Stimulated activated CD4-positive, alpha-beta T cell treated with anti-CD3 and anti-CD28 coated beads, Interleukin-1b, Interleukin-23, amount 100 ng/mL, for 1 hour (primary cell): ENCODE data around the gene P3H1.
A peak's percentile ranks its signal among the peaks of the same experiment; 100 is the strongest.
"Not testable (repeated sequence)": the region's sequence is repeated elsewhere in the genome, so short reads cannot be mapped to it uniquely, and the experiment has no call there.

Experiments
- DNase-seq, 2 donors: peaks; one replicate each; pipeline ENCODE4 v3.0.0-alpha.2; 2020; ENCODE audit warnings: low read depth in 2 of 2

Gene P3H1

GRCh38 chr1:42766741-42767509 is at the start of gene P3H1, which contains the start of gene C1orf50:
Gene P3H1 (minus strand): TSS chr1:42767028. CDS start chr1:42766971, 57 bp downstream.
Gene C1orf50 (plus strand): TSS chr1:42767249. CDS start chr1:42767312, 63 bp downstream.
- DNase-seq: peak; percentile 97 to 99

GRCh38 chr1:42815941-42816584 is 49.2 kb upstream of the P3H1 start:
- DNase-seq: no peak

GRCh38 chr1:42814815-42815214 is 48.0 kb upstream of the P3H1 start:
- not testable (repeated sequence) for DNase-seq

GRCh38 chr1:42807056-42807668 is 40.3 kb upstream of the P3H1 start:
- DNase-seq: no peak

GRCh38 chr1:42806593-42806992 is 39.8 kb upstream of the P3H1 start:
- DNase-seq: no peak

GRCh38 chr1:42806171-42806570 is 39.3 kb upstream of the P3H1 start:
- no peak for DNase-seq

- DNase-seq: no peak
Measured at GRCh38 chr1:42801832-42802473, 35.1 kb upstream of the P3H1 start.

- DNase-seq: no peak
Measured at GRCh38 chr1:42797979-42798378, 31.2 kb upstream of the P3H1 start.

GRCh38 chr1:42797414-42797813 is 30.6 kb upstream of the P3H1 start:
- no peak for DNase-seq

- no peak for DNase-seq
Measured at GRCh38 chr1:42793824-42794223, 27.0 kb upstream of the P3H1 start.

- DNase-seq: no peak
Measured at GRCh38 chr1:42788021-42788420, 21.2 kb upstream of the P3H1 start.

GRCh38 chr1:42786097-42786496 is 19.3 kb upstream of the P3H1 start:
- DNase-seq: no peak

- DNase-seq: peak in 1 of 2 donors; percentile 10
Measured at GRCh38 chr1:42784946-42785693, 18.3 kb upstream of the P3H1 start, which contains the start of gene TMEM269. Gene TMEM269 (plus strand): TSS chr1:42784991. CDS start chr1:42789894, 4,903 bp downstream.

- no peak for DNase-seq
Measured at GRCh38 chr1:42784547-42784945, 17.7 kb upstream of the P3H1 start.

GRCh38 chr1:42783092-42783491 is 16.3 kb upstream of the P3H1 start:
- DNase-seq: no peak

- DNase-seq: no peak
Measured at GRCh38 chr1:42780176-42780575, 13.3 kb upstream of the P3H1 start.

- no peak for DNase-seq
Measured at GRCh38 chr1:42779725-42780124, 12.9 kb upstream of the P3H1 start.

- DNase-seq: no peak
Measured at GRCh38 chr1:42777852-42778251, 11.0 kb upstream of the P3H1 start.

- no peak for DNase-seq
Measured at GRCh38 chr1:42776502-42776901, 9.7 kb upstream of the P3H1 start.

- DNase-seq: no peak
Measured at GRCh38 chr1:42774928-42775526, 8.2 kb upstream of the P3H1 start.

GRCh38 chr1:42773420-42773819 is 6.6 kb upstream of the P3H1 start:
- DNase-seq: no peak
